Body of pancreas (tissue), 4 donors: ENCODE data around the gene NLGN2. TPM values are rescaled to one million over a fixed set of nuclear protein-coding genes. Genes with fewer than 3 reads are reported as not detected.
A peak's percentile ranks its signal among the peaks of the same experiment; 100 is the strongest.

Source experiments
- ATAC-seq: fragments of 150-250 bp; one replicate; pipeline ENCODE4 v1.9.1; 2016
- DNase-seq, 4 donors: peaks; one replicate each; pipeline ENCODE4 v3.0.0-alpha.2; 2019
- H3K27ac ChIP-seq, 4 donors: fragments of 200-600 bp; sonication (generic); 1 replicate in 3 of 4; 2 replicates in 1 of 4; pipeline versions ENCODE4 v1.5.1 to v1.6.1; 2016 to 2019; ENCODE audit warnings: mild to moderate bottlenecking in 1 of 4, mixed read lengths in 1 of 4, moderate library complexity in 1 of 4
- H3K27me3 ChIP-seq, 2 donors: fragments of 200-600 bp; sonication (generic); one replicate each; pipeline ENCODE4 v1.6.0; 2016; ENCODE audit warnings: mild to moderate bottlenecking in 1 of 2
- H3K36me3 ChIP-seq, 2 donors: fragments of 200-600 bp; sonication (generic); replicated peaks in 1 of 2; 2 replicates each; pipeline ENCODE4 v1.5.1; 2016; ENCODE audit warnings: low read depth in 2 of 2; ENCODE audit not compliant: insufficient read depth in 1 of 2
- H3K4me1 ChIP-seq: fragments of 200-600 bp; sonication (generic); one replicate; pipeline ENCODE4 v1.6.0; 2016
- H3K4me3 ChIP-seq, 2 donors: fragments of 200-600 bp; sonication (generic); 1 replicate in 1 of 2; 2 replicates in 1 of 2; pipeline ENCODE4 v1.5.1; 2016 to 2019
- H3K9me3 ChIP-seq, 3 donors: fragments of 200-600 bp; sonication (generic); 1 replicate in 2 of 3; 2 replicates in 1 of 3; pipeline ENCODE4 v1.5.1; 2016
- CTCF ChIP-seq, 7 experiments: fragments of 450-650 bp in 4 of 7; fragments of 200-600 bp in 3 of 7; sonication (generic) in 3 of 7; IDR thresholded peaks; one replicate each; pipeline ENCODE4 v1.5.1; 2016 to 2019; ENCODE audit warnings: antibody characterized with exemption in 7 of 7
- POLR2A ChIP-seq, 3 donors: fragments of 450-650 bp; IDR thresholded peaks; one replicate each; pipeline ENCODE4 v1.6.1; 2016; ENCODE audit warnings: antibody characterized with exemption in 3 of 3, mild to moderate bottlenecking in 2 of 3
- WGBS, 2 donors: methylation state at CpG; one replicate each; pipeline ENCODE4 v1.1.5; 2017; 5-methylcytosine and 5-hydroxymethylcytosine counted together
- intact Hi-C: fragments of 100-400 bp; cut with DNase I; formaldehyde crosslinking; loops from one replicate; pipeline ENCODE4 v1.15.1; 2023
- total RNA-seq, 2 donors: library from RNA; depleted of rRNA; stranded (reverse); fragments of >200 nt; gene quantifications; one replicate each; pipeline ENCODE4 v1.1.0, GENCODE V29; 2016

NLGN2 gene
- total RNA-seq, 2 donors from 2014 or later, result 5.2 to 6.3 TPM

GRCh38 chr17:7437950-7438614 is 30.4 kb downstream of the NLGN2 start:
- no peak for TF ChIP-seq POLR2A (IDR thresholded peaks at IDR 0.05)
- no peak for TF ChIP-seq CTCF (IDR thresholded peaks at IDR 0.05)
- Histone ChIP-seq H3K27ac (peak overlapping the region in 1 of 4 donors; percentile 94), H3K4me3 (no peak overlapping the region), H3K36me3 (no peaks in the 10 kb centered on the region), H3K4me1 (peaks cover 49% of the 10 kb centered on the region), H3K27me3 (no peaks in the 10 kb centered on the region), H3K9me3 (no peaks in the 10 kb centered on the region)
- 50 to 87% methylated on average over 48 of the region's 48 CpGs for WGBS, 2 donors
- intact Hi-C loops, result no loop called here
- no peak for ATAC-seq
- peak; percentile 25 to 48 (median 34) for DNase-seq

DNA sequence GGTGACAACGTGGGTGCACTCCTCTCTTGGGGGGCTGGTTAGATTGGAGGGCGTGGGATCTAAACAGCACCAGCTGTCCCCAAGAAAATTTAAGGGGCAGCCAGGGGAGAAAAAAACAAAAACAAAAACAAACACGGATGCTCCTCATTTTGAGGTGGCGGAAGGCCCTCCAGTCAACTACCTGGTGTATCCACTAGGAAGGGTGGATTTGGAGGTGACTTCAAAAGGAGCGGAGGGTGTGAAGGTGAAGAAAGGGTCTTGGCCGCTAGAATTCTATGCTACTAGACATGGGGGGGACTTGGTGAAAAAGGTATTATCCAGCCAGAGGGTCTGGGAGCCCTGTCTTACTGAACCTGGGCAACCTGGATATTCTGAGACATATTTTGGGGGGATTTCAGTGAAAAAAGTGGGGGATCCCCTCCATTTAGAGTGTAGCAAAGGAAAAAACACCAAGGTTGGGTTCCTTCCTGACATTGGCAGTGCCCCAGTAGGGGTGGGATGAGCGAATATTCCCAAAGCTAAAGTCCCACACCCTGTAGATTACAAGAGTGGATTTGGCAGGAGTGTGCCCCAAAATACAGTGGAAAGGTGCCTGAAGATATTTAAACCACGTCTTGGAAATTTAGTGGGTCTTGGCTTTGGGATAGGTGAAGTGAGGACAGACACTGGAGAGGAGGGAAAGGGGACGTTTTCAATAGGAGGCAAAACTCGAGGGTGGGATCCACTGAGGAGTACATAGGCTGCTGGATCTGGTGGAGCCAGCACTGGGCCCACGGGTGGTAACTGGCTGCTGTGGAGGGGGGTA is 31.2 kb downstream of the NLGN2 start:
- Histone ChIP-seq H3K36me3 (no peaks in the 10 kb centered on the region), H3K27ac (no peak overlapping the region), H3K4me1 (peaks cover 49% of the 10 kb centered on the region), H3K27me3 (no peaks in the 10 kb centered on the region), H3K4me3 (no peak overlapping the region), H3K9me3 (no peaks in the 10 kb centered on the region)
- WGBS, 2 donors, result 64 to 66% methylated on average over 11 of the region's 11 CpGs
- no peak for ATAC-seq
- DNase-seq, result no peak
- TF ChIP-seq POLR2A (IDR thresholded peaks at IDR 0.05) (no peak), CTCF (IDR thresholded peaks at IDR 0.05) (no peak)
- intact Hi-C loops, result no loop called here

DNA sequence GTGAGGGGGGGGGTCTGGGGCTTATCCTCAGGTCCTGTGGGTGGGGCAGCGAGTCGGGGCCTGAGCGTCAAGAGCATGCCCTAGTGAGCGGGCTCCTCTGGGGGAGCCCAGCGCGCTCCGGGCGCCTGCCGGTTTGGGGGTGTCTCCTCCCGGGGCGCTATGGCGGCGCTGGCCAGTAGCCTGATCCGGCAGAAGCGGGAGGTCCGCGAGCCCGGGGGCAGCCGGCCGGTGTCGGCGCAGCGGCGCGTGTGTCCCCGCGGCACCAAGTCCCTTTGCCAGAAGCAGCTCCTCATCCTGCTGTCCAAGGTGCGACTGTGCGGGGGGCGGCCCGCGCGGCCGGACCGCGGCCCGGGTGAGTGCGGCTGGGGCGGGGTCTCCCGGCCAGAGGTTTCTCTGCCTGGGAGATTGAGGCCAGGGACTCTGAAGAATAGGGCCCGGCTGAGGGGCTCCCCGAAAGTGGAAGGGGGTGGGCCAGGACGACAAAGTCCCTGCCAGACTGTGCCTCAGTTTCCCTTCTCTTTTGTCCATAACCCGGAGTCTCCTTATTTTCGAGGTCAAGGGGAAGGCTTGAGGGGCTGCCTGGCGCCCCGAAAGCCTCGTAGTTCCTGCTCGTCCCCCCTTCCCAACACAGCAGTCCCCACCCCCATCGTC is 31.9 kb downstream of the NLGN2 start, which contains the start of gene FGF11:
Gene FGF11, plus strand, starts transcription at position 51 of the 651 bp plus-strand sequence. Its CDS starts 109 bp downstream, at position 160.
- no peaks in the 10 kb centered on the region for H3K27me3 ChIP-seq
- 4 to 5% methylated on average over 31 to 43 of the region's 50 CpGs for WGBS, 2 donors
- H3K4me1 ChIP-seq, result peaks cover 49% of the 10 kb centered on the region
- no peaks in the 10 kb centered on the region for H3K36me3 ChIP-seq
- TF ChIP-seq CTCF (IDR thresholded peaks at IDR 0.05) (no peak), POLR2A (IDR thresholded peaks at IDR 0.05) (peak in 1 of 3 donors; percentile 8)
- DNase-seq (no peak), ATAC-seq (no peak)
- no peak within 1 kb of the TSS for H3K27ac ChIP-seq
- H3K4me3 ChIP-seq, result no peak within 1 kb of the TSS
- intact Hi-C loops, result loop anchor here (5.0 kb wide), 1 partner anchor 48 kb away; no protein-coding TSS in a partner anchor
- H3K9me3 ChIP-seq, result no peaks in the 10 kb centered on the region

GRCh38 chr17:7440113-7440833 is 32.6 kb downstream of the NLGN2 start:
- Histone ChIP-seq H3K9me3 (no peaks in the 10 kb centered on the region), H3K27me3 (no peaks in the 10 kb centered on the region), H3K36me3 (no peaks in the 10 kb centered on the region), H3K4me3 (no peak overlapping the region), H3K27ac (no peak overlapping the region), H3K4me1 (peaks cover 53% of the 10 kb centered on the region)
- ATAC-seq (no peak), DNase-seq (peak; percentile 65 to 82 (median 76))
- intact Hi-C loops, result loop anchor here (5.0 kb wide), 1 partner anchor 47 kb away; no protein-coding TSS in a partner anchor
- TF ChIP-seq CTCF (IDR thresholded peaks at IDR 0.05) (no peak), POLR2A (IDR thresholded peaks at IDR 0.05) (peak in 1 of 3 donors; percentile 1)
- WGBS, 2 donors, result 9 to 26% methylated on average over 13 to 45 of the region's 46 CpGs
